ENCODE data around the gene TTC14. TPM values are rescaled to one million over a fixed set of nuclear protein-coding genes. Genes with fewer than 3 reads are reported as not detected.

TTC14 gene
- total RNA-seq, 2 donors from 2014 or later, result 34.6 to 48.1 TPM

GRCh38 chr3:180611006-180611405 is 9.0 kb downstream of the TTC14 start:
- Mint-ChIP-seq H3K27ac (no peak overlapping the region), H3K4me1 (no peaks in the 10 kb centered on the region), H3K4me3 (no peak overlapping the region), H3K27me3 (ENCODE audit: insufficient read depth) (no peaks in the 10 kb centered on the region), H3K36me3 (ENCODE audit: low read depth) (peaks cover 43% of the 10 kb centered on the region), H3K9me3 (no peaks in the 10 kb centered on the region)
- Histone ChIP-seq H3K9me3 (ENCODE audit: control insufficient read depth, low read length) (no peaks in the 10 kb centered on the region), H3K27ac (ENCODE audit: low read depth, low read length) (no peak overlapping the region), H3K4me1 (ENCODE audit: control insufficient read depth, insufficient read depth, low read length) (no peaks in the 10 kb centered on the region), H3K27me3 (ENCODE audit: control insufficient read depth, insufficient read depth, low read length, poor library complexity, severe bottlenecking) (no peaks in the 10 kb centered on the region), H3K4me3 (ENCODE audit: low read length) (no peak overlapping the region), H3K36me3 (ENCODE audit: control insufficient read depth, insufficient read depth, low read length) (peaks cover 85% of the 10 kb centered on the region), H3K9ac (ENCODE audit: extremely low read depth, low read length, poor library complexity, severe bottlenecking) (no peak overlapping the region)
- TF ChIP-seq CTCF (conservative IDR thresholded peaks at IDR 0.05), result no peak
- 94 to 100% methylated on average over 1 of the region's 1 CpG for WGBS, 2 experiments (ENCODE audit: insufficient coverage in 1 of 2, insufficient read length in 1 of 2)
- DNase-seq, result no peak

GRCh38 chr3:180612364-180612763 is 10.4 kb downstream of the TTC14 start:
- Mint-ChIP-seq H3K27me3 (ENCODE audit: insufficient read depth) (no peaks in the 10 kb centered on the region), H3K27ac (no peak overlapping the region), H3K4me3 (no peak overlapping the region), H3K4me1 (no peaks in the 10 kb centered on the region), H3K36me3 (ENCODE audit: low read depth) (peaks cover 34% of the 10 kb centered on the region), H3K9me3 (no peaks in the 10 kb centered on the region)
- no peaks in the 10 kb centered on the region for H3K9me3 ChIP-seq (ENCODE audit: control insufficient read depth, low read length)
- no peak overlapping the region for H3K4me3 ChIP-seq (ENCODE audit: low read length)
- whole genome bisulfite sequencing, 2 experiments (ENCODE audit: insufficient coverage in 1 of 2, insufficient read length in 1 of 2), result 97 to 98% methylated on average over 5 of the region's 5 CpGs
- no peaks in the 10 kb centered on the region for H3K4me1 ChIP-seq (ENCODE audit: control insufficient read depth, insufficient read depth, low read length)
- H3K36me3 ChIP-seq (ENCODE audit: control insufficient read depth, insufficient read depth, low read length), result peaks cover 71% of the 10 kb centered on the region
- DNase-seq, result no peak
- no peak for TF ChIP-seq CTCF (conservative IDR thresholded peaks at IDR 0.05)
- no peak overlapping the region for H3K9ac ChIP-seq (ENCODE audit: extremely low read depth, low read length, poor library complexity, severe bottlenecking)
- no peaks in the 10 kb centered on the region for H3K27me3 ChIP-seq (ENCODE audit: control insufficient read depth, insufficient read depth, low read length, poor library complexity, severe bottlenecking)
- H3K27ac ChIP-seq (ENCODE audit: low read depth, low read length), result no peak overlapping the region

- H3K27me3 ChIP-seq (ENCODE audit: control insufficient read depth, insufficient read depth, low read length, poor library complexity, severe bottlenecking), result no peaks in the 10 kb centered on the region
- no peak for TF ChIP-seq CTCF (conservative IDR thresholded peaks at IDR 0.05)
- Mint-ChIP-seq H3K9me3 (no peaks in the 10 kb centered on the region), H3K4me1 (no peaks in the 10 kb centered on the region), H3K27me3 (ENCODE audit: insufficient read depth) (no peaks in the 10 kb centered on the region), H3K27ac (no peak overlapping the region), H3K36me3 (ENCODE audit: low read depth) (peaks cover 14% of the 10 kb centered on the region), H3K4me3 (no peak overlapping the region)
- H3K4me1 ChIP-seq (ENCODE audit: control insufficient read depth, insufficient read depth, low read length), result no peaks in the 10 kb centered on the region
- DNase-seq, result no peak
- H3K36me3 ChIP-seq (ENCODE audit: control insufficient read depth, insufficient read depth, low read length), result peaks cover 45% of the 10 kb centered on the region
- no peak overlapping the region for H3K9ac ChIP-seq (ENCODE audit: extremely low read depth, low read length, poor library complexity, severe bottlenecking)
- no peaks in the 10 kb centered on the region for H3K9me3 ChIP-seq (ENCODE audit: control insufficient read depth, low read length)
- H3K27ac ChIP-seq (ENCODE audit: low read depth, low read length), result no peak overlapping the region
- 91 to 100% methylated on average over 1 to 2 of the region's 3 CpGs for WGBS, 2 experiments (ENCODE audit: insufficient coverage in 1 of 2, insufficient read length in 1 of 2)
- H3K4me3 ChIP-seq (ENCODE audit: low read length), result no peak overlapping the region
These were observed 14.0 kb downstream of the TTC14 start for GRCh38 chr3:180615954-180616353.

Data from endodermal cell (in vitro differentiated cells).